C4-2B (cell line): ENCODE data around the gene PEAR1.

Experiments used
- CTCF ChIP-seq: fragments of 450-650 bp; conservative IDR thresholded peaks from 2 replicates; pipeline ENCODE4 v1.5.1; 2017; ENCODE audit warnings: mild to moderate bottlenecking
- ZFX ChIP-seq: fragments of 450-650 bp; IDR thresholded peaks from 2 replicates; pipeline ENCODE4 v1.6.1; 2017

- TF ChIP-seq CTCF: no peak
- TF ChIP-seq ZFX: no peak
These were observed 19.4 kb upstream of the PEAR1 start for GRCh38 chr1:156874142-156874541.
